H9 (cell line): ENCODE measurements around the gene HMGCS2. TPM values are rescaled to one million over a fixed set of nuclear protein-coding genes. Genes with fewer than 3 reads are reported as not detected.

Experiments used
- DNase-seq: peaks from one replicate; pipeline ENCODE4 v3.0.0-alpha.2; 2017
- H2AFZ ChIP-seq: one replicate; pipeline ENCODE4 v1.6.1; 2013; ENCODE audit warnings: mild to moderate bottlenecking, low read length, control low read depth, moderate library complexity
- H2AK5ac ChIP-seq: 2 replicates; pipeline ENCODE4 v1.6.1; 2013; ENCODE audit warnings: low read length, control low read depth, mixed read lengths; ENCODE audit not compliant: insufficient read length
- H2BK120ac ChIP-seq: one replicate; pipeline ENCODE4 v1.6.1; 2013; ENCODE audit warnings: low read depth, mild to moderate bottlenecking, low read length, control low read depth, inconsistent platforms; ENCODE audit not compliant: poor library complexity, severe bottlenecking
- H2BK12ac ChIP-seq: 2 replicates; pipeline ENCODE4 v1.6.1; 2013; ENCODE audit warnings: low read length, control low read depth, mixed read lengths, low read depth; ENCODE audit not compliant: insufficient read length
- H2BK15ac ChIP-seq: 2 replicates; pipeline ENCODE4 v1.6.1; 2013; ENCODE audit warnings: low read depth, low read length, control low read depth
- H2BK20ac ChIP-seq: one replicate; pipeline ENCODE4 v1.6.1; 2013; ENCODE audit warnings: low read depth, mild to moderate bottlenecking, low read length, control low read depth, inconsistent platforms; ENCODE audit not compliant: poor library complexity, severe bottlenecking
- H2BK5ac ChIP-seq: 2 replicates; pipeline ENCODE4 v1.6.1; 2013; ENCODE audit warnings: low read length, control low read depth, mixed read lengths; ENCODE audit not compliant: insufficient read length
- H3K14ac ChIP-seq: 2 replicates; pipeline ENCODE4 v1.6.1; 2013; ENCODE audit warnings: low read length, control low read depth; ENCODE audit not compliant: insufficient read depth
- H3K18ac ChIP-seq: 2 replicates; pipeline ENCODE4 v1.6.1; 2013; ENCODE audit warnings: low read depth, mild to moderate bottlenecking, mixed read lengths, low read length, control low read depth; ENCODE audit not compliant: insufficient read length
- H3K23ac ChIP-seq: 2 replicates; pipeline ENCODE4 v1.6.1; 2013; ENCODE audit warnings: low read length, control low read depth, mixed read lengths, low read depth; ENCODE audit not compliant: insufficient read length
- H3K23me2 ChIP-seq: 2 replicates; pipeline ENCODE4 v1.6.1; 2013; ENCODE audit warnings: low read depth, mild to moderate bottlenecking, mixed read lengths, low read length, control low read depth; ENCODE audit not compliant: insufficient read length, poor library complexity, severe bottlenecking
- H3K27ac ChIP-seq: 2 replicates; pipeline ENCODE4 v1.5.1; 2013; ENCODE audit warnings: low read length, control low read depth, mixed read lengths, low read depth; ENCODE audit not compliant: insufficient read length
- H3K27me3 ChIP-seq: 2 replicates; pipeline ENCODE4 v1.6.1; 2013; ENCODE audit warnings: low read length, control low read depth, inconsistent platforms; ENCODE audit not compliant: insufficient read depth
- H3K4ac ChIP-seq: 2 replicates; pipeline ENCODE4 v1.6.1; 2013; ENCODE audit warnings: low read depth, mild to moderate bottlenecking, control low read depth, inconsistent platforms, low read length, moderate library complexity
- H3K4me1 ChIP-seq: 2 replicates; pipeline ENCODE4 v1.6.1; 2013; ENCODE audit warnings: low read length, control low read depth, inconsistent platforms; ENCODE audit not compliant: insufficient read depth
- H3K4me2 ChIP-seq: 2 replicates; pipeline ENCODE4 v1.6.1; 2013; ENCODE audit warnings: low read length, control low read depth, mixed read lengths; ENCODE audit not compliant: insufficient read length, insufficient read depth
- H3K56ac ChIP-seq: 2 replicates; pipeline ENCODE4 v1.6.1; 2013; ENCODE audit warnings: low read depth, mild to moderate bottlenecking, mixed read lengths, low read length, control low read depth; ENCODE audit not compliant: insufficient read length
- H3K79me1 ChIP-seq: 2 replicates; pipeline ENCODE4 v1.6.1; 2013; ENCODE audit warnings: low read depth, mild to moderate bottlenecking, moderate library complexity, low read length, control low read depth, inconsistent platforms; ENCODE audit not compliant: insufficient read depth, poor library complexity, severe bottlenecking
- H3K79me2 ChIP-seq: 2 replicates; pipeline ENCODE4 v1.6.1; 2013; ENCODE audit warnings: low read length, control low read depth, inconsistent platforms; ENCODE audit not compliant: insufficient read depth
- H3K9ac ChIP-seq: 2 replicates; pipeline ENCODE4 v1.6.1; 2013; ENCODE audit warnings: low read length, control low read depth, mixed read lengths; ENCODE audit not compliant: insufficient read length; ENCODE audit errors: extremely low read depth
- H3K9me3 ChIP-seq: one replicate; pipeline ENCODE4 v1.6.1; 2013; ENCODE audit warnings: low read depth, low read length, inconsistent platforms; ENCODE audit not compliant: control insufficient read depth
- H3T11ph ChIP-seq: one replicate; pipeline ENCODE4 v1.6.1; 2013; ENCODE audit warnings: mild to moderate bottlenecking, low read length, control low read depth, inconsistent platforms
- H4K20me1 ChIP-seq: one replicate; pipeline ENCODE4 v1.6.1; 2013; ENCODE audit not compliant: control insufficient read depth, insufficient read length, insufficient read depth
- H4K5ac ChIP-seq: 2 replicates; pipeline ENCODE4 v1.6.1; 2013; ENCODE audit warnings: low read depth, mild to moderate bottlenecking, mixed read lengths, low read length, control low read depth; ENCODE audit not compliant: insufficient read length
- H4K8ac ChIP-seq: replicated peaks from 2 replicates; pipeline ENCODE4 v1.6.1; 2013; ENCODE audit warnings: low read length, control low read depth, mixed read lengths, low read depth; ENCODE audit not compliant: insufficient read length
- H4K91ac ChIP-seq: 2 replicates; pipeline ENCODE4 v1.6.1; 2013; ENCODE audit warnings: low read depth, mild to moderate bottlenecking, moderate library complexity, mixed read lengths, low read length, control low read depth; ENCODE audit not compliant: insufficient read length
- H3K27ac Mint-ChIP-seq, 3 experiments: 2 replicates in 2 of 3; 3 replicates in 1 of 3; pipeline ENCODE4 v1.8.0; 2020 to 2021; ENCODE audit warnings: mixed read lengths in 3 of 3, mild to moderate bottlenecking in 1 of 3, moderate library complexity in 1 of 3
- H3K27me3 Mint-ChIP-seq: 2 replicates; pipeline ENCODE4 v1.8.0; 2021; ENCODE audit warnings: low read depth, mild to moderate bottlenecking, moderate library complexity, mixed read lengths
- H3K36me3 Mint-ChIP-seq, 3 experiments: 2 replicates in 2 of 3; 3 replicates in 1 of 3; pipeline ENCODE4 v1.8.0; 2020 to 2021; ENCODE audit warnings: low read depth in 3 of 3, mixed read lengths in 3 of 3; ENCODE audit not compliant: insufficient read depth in 1 of 3
- H3K4me1 Mint-ChIP-seq, 2 experiments: 2 replicates each; pipeline ENCODE4 v1.8.0; 2020; ENCODE audit warnings: mixed read lengths in 2 of 2
- H3K4me3 Mint-ChIP-seq, 2 experiments: 2 replicates in 1 of 2; 3 replicates in 1 of 2; pipeline ENCODE4 v1.8.0; 2020 to 2021; ENCODE audit warnings: mild to moderate bottlenecking in 2 of 2, mixed read lengths in 2 of 2, moderate library complexity in 1 of 2
- H3K9me3 Mint-ChIP-seq, 2 experiments: 2 replicates in 1 of 2; 3 replicates in 1 of 2; pipeline ENCODE4 v1.8.0; 2020; ENCODE audit warnings: mild to moderate bottlenecking in 2 of 2, mixed read lengths in 2 of 2, moderate library complexity in 1 of 2
- CTCF ChIP-seq: fragments of 200-600 bp; sonication (generic); conservative IDR thresholded peaks from 3 replicates; pipeline ENCODE4 v1.8.0; 2021; ENCODE audit warnings: antibody characterized with exemption, mild to moderate bottlenecking
- WGBS: extraction: QIAGEN DNeasy Blood & Tissue Kit; methylation state at CpG from one replicate; pipeline ENCODE4 v1.1.7; 2013; ENCODE audit warnings: missing lambda C conversion rate, low lambda C conversion rate, mixed read lengths; ENCODE audit not compliant: insufficient read length; ENCODE audit errors: extremely low coverage; 5-methylcytosine and 5-hydroxymethylcytosine counted together
- total RNA-seq: library from RNA; stranded (reverse); gene quantifications from 2 replicates; pipeline ENCODE4 v1.2.1, GENCODE V29; 2021

Gene HMGCS2
- total RNA-seq, 1 experiment from 2014 or later = not detected

- H2AFZ ChIP-seq = no peak overlapping the region
- no peaks in the 10 kb centered on the region for H3K27me3 Mint-ChIP-seq
- H4K8ac ChIP-seq = no peak overlapping the region
- no peak overlapping the region for H2AK5ac ChIP-seq
- no peak overlapping the region for H4K91ac ChIP-seq
- H2BK20ac ChIP-seq = no peak overlapping the region
- H2BK120ac ChIP-seq = no peak overlapping the region
- H3K18ac ChIP-seq = no peak overlapping the region
- TF ChIP-seq CTCF = no peak
- H3T11ph ChIP-seq = no peak overlapping the region
- H4K5ac ChIP-seq = no peak overlapping the region
- H3K27ac Mint-ChIP-seq = peak overlapping the region in 2 of 3 experiments; percentile 2 to 44; a peak in 2 of 7 replicates
- H3K4me2 ChIP-seq = no peak overlapping the region
- no peak overlapping the region for H2BK15ac ChIP-seq
- H3K9me3 ChIP-seq = no peaks in the 10 kb centered on the region
- H3K4me1 ChIP-seq = no peaks in the 10 kb centered on the region; the same call in 1 of the 2 replicates
- no peak overlapping the region for H2BK12ac ChIP-seq
- H3K4me3 Mint-ChIP-seq = no peak overlapping the region
- no peak overlapping the region for H2BK5ac ChIP-seq
- H3K27ac ChIP-seq = no peak overlapping the region
- H3K4me1 Mint-ChIP-seq = peaks cover 7 to 10% of the 10 kb centered on the region in 2 experiments
- no peak overlapping the region for H3K4ac ChIP-seq
- no peak overlapping the region for H3K9ac ChIP-seq
- no peaks in the 10 kb centered on the region for H3K23me2 ChIP-seq
- H3K27me3 ChIP-seq = no peaks in the 10 kb centered on the region
- peaks cover 85 to 97% (median 95%) of the 10 kb centered on the region in 3 experiments for H3K36me3 Mint-ChIP-seq
- no peaks in the 10 kb centered on the region for H3K9me3 Mint-ChIP-seq
- H3K14ac ChIP-seq = no peak overlapping the region
- WGBS = no CpG with 5 or more reads among the region's 1 CpG
- H3K79me2 ChIP-seq = no peaks in the 10 kb centered on the region; the same call in 1 of the 2 replicates
- peaks cover 23% of the 10 kb centered on the region for H3K79me1 ChIP-seq
- H3K56ac ChIP-seq = no peak overlapping the region
- DNase-seq = no peak
- H4K20me1 ChIP-seq = peaks cover 5% of the 10 kb centered on the region
- no peak overlapping the region for H3K23ac ChIP-seq
Observed at GRCh38 chr1:119727991-119728390, 40.7 kb downstream of the HMGCS2 start.
